Measurements from ENCODE around the gene EFCAB5. TPM values are rescaled to one million over a fixed set of nuclear protein-coding genes. Genes with fewer than 3 reads are reported as not detected.

EFCAB5 gene
- total RNA-seq, 2 donors from 2014 or later, result 1.3 to 1.6 TPM

DNA sequence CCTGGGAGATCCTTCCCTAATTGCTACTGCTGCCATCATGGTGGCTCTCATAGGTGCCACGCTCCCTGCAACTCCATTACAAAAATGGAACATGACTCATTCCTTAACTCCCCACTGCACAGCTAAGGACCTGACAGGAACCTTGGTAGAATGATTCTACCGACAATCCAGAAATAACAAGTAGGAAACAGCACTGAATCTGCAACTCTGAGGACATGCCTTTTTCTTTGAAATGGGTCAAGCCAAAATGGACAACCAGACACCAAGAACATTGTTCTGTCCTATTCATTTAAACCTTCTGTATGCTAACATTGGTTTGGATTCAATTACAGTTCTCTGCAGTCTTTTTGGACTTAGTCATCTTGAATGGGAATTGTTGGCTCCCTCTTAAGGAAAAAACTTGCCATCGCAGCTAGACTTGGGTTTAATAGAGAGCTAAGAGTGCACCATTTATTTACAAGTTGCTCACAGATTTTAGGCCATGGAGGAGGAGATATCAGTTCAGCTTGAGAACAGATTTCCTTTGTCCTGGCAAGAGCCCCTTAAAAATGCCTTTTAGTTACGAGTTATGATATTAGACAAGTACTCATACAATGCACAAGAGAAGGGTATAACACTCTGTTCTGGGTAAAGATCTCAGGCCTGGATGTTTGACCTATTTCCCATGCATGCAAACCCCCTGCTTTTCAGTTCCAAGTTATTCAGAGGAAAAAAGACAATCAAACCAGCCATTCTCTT lies 154.2 kb downstream of the EFCAB5 start:
- Histone ChIP-seq H3K4me3 (no peak overlapping the region), H3K27me3 (no peaks in the 10 kb centered on the region), H3K27ac (no peak overlapping the region), H3K4me1 (no peaks in the 10 kb centered on the region), H3K9me3 (no peaks in the 10 kb centered on the region), H3K36me3 (no peaks in the 10 kb centered on the region), H3K9ac (ENCODE audit: low read depth in 2 of 2, low read length in 2 of 2) (no peak overlapping the region)
- DNase-seq, result no peak
- TF ChIP-seq, protein P1, sequence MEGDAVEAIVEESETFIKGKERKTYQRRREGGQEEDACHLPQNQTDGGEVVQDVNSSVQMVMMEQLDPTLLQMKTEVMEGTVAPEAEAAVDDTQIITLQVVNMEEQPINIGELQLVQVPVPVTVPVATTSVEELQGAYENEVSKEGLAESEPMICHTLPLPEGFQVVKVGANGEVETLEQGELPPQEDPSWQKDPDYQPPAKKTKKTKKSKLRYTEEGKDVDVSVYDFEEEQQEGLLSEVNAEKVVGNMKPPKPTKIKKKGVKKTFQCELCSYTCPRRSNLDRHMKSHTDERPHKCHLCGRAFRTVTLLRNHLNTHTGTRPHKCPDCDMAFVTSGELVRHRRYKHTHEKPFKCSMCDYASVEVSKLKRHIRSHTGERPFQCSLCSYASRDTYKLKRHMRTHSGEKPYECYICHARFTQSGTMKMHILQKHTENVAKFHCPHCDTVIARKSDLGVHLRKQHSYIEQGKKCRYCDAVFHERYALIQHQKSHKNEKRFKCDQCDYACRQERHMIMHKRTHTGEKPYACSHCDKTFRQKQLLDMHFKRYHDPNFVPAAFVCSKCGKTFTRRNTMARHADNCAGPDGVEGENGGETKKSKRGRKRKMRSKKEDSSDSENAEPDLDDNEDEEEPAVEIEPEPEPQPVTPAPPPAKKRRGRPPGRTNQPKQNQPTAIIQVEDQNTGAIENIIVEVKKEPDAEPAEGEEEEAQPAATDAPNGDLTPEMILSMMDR (IDR thresholded peaks at IDR 0.05), result peak; percentile 53
- intact Hi-C loops (cut with DNase I), result loop anchor here (2.0 to 10.0 kb wide), 2 partner anchors 67 to 161 kb away; partner anchors contain the start of gene SSH2

DNA sequence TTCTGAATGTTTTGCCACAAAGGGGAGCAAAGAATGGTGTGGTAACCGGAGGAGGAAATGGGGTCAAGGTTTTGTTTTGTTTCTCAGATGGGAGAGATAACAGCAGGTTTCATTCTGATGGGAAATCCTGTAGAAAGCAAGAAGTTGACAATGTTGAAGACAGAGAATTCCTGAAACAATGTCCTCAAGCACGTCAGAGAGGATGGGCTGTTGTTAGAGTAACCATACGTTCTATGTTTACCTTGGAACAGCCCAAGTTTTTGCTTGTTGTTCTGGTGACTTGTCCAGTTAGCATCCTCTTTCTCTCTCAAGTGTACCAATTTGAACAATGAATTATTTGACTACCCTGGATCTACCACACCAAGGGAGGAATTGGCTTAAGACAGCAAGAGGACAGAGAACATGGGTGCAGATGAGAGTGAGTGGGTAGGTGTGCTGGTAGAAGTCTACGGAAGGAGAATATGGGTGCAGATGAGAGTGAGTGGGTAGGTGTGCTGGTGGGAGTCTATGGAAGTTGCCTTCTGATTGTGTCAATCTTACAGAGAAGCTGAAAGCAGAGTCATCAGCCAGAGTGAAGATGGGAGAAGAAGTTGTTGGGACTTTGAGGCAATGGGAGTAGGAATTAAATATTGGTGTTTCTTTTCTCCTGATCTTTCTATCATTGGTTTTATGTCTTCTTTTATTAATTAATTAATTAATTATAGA lies 160.4 kb downstream of the EFCAB5 start:
- Histone ChIP-seq H3K4me3 (no peak overlapping the region), H3K4me1 (no peaks in the 10 kb centered on the region), H3K27ac (no peak overlapping the region), H3K9ac (ENCODE audit: low read depth in 2 of 2, low read length in 2 of 2) (no peak overlapping the region), H3K36me3 (no peaks in the 10 kb centered on the region), H3K9me3 (no peaks in the 10 kb centered on the region), H3K27me3 (no peaks in the 10 kb centered on the region)
- TF ChIP-seq, protein P1 (IDR thresholded peaks at IDR 0.05), result no peak
- no peak for DNase-seq
- intact Hi-C loops (cut with DNase I), result loop anchor here (10.0 kb wide), 1 partner anchor 173 kb away; no protein-coding TSS in a partner anchor

DNA sequence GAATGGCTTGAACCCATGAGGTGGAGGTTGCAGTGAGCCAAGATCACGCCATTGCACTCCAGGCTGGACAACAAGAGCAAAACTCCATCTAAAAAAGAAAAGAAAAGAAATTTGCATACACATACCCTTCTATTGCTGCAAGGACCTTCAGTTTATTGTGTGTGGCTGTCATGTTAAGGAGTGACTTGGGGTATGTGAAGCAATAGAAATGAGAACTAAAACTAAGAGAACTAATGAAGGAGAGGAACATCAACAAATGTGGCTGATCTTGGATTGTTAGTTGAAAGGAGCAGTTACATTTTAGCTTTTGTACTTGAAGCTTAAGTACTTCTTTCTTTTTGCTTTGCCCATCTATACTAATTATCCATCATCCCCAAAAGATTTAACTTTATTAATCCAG lies 162.5 kb downstream of the EFCAB5 start:
- intact Hi-C loops (cut with DNase I), result loop anchor here (10.0 kb wide), 1 partner anchor 171 kb away; no protein-coding TSS in a partner anchor
- DNase-seq, result no peak
- Histone ChIP-seq H3K27ac (no peak overlapping the region), H3K27me3 (no peaks in the 10 kb centered on the region), H3K36me3 (no peaks in the 10 kb centered on the region), H3K9ac (ENCODE audit: low read depth in 2 of 2, low read length in 2 of 2) (no peak overlapping the region), H3K4me1 (no peaks in the 10 kb centered on the region), H3K9me3 (no peaks in the 10 kb centered on the region), H3K4me3 (no peak overlapping the region)
- TF ChIP-seq, protein P1 (IDR thresholded peaks at IDR 0.05), result no peak

DNA sequence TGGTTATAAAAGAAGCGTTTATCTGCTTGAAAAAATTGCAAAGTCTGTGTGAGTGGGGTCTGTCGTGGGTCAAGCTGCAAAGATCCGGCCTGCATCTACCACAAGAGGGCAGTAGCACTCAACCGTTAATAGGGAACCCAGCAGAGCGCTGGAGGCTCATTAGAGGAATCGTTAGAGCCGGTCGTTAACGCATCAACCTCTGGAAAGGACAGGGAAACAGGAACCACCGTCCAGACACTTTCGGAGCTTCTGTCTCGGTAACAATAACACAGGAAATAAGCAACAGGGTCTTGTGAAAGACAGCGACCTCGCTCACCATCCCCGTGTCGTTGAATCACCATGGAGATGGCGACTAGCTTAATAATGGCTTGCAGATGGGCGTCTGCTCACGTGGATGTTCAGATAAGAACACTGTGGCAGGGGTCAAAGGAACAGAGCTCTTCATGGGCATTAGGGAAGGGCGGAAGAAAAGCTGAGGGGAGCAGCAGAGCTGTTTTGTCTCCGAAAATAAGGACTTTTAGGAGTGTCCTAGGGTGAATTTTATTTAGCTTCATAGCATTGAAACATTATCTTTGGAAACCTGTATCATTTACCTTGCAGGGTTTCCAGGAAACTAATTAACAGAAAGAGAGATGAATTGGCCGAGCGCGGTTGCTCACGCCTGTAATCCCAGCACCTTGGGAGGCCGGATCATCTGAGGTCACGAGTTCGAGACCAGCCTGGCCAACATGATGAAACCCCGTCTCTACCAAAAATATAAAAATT lies 163.3 kb downstream of the EFCAB5 start:
- H3K9ac ChIP-seq (ENCODE audit: low read depth in 2 of 2, low read length in 2 of 2), result peak overlapping the region in 1 of 2 donors; percentile 70

More for the DNA sequence above, 163.3 kb downstream of the EFCAB5 start:
- DNase-seq, result peak; percentile 85
- peak overlapping the region; percentile 26 for H3K4me3 ChIP-seq
- intact Hi-C loops (cut with DNase I), result loop anchor here (10.0 kb wide), 1 partner anchor 170 kb away; no protein-coding TSS in a partner anchor
- H3K9me3 ChIP-seq, result no peaks in the 10 kb centered on the region
- H3K36me3 ChIP-seq, result no peaks in the 10 kb centered on the region
- TF ChIP-seq, protein P1 (IDR thresholded peaks at IDR 0.05), result peak; percentile 82
- H3K27me3 ChIP-seq, result no peaks in the 10 kb centered on the region
- H3K27ac ChIP-seq, result peak overlapping the region; percentile 41
- no peaks in the 10 kb centered on the region for H3K4me1 ChIP-seq

Data from colonic mucosa (tissue), 4 donors.